Caco-2 (cell line): ENCODE data around the gene CKLF. TPM values are rescaled to one million over a fixed set of nuclear protein-coding genes. Genes with fewer than 3 reads are reported as not detected.

ENCODE experiments used
- BruUV-seq: library from RNA; stranded (reverse); fragments of 400-500 nt; replicated peaks from 2 replicates; lab custom pipeline; 2021; lab: Mats Ljungman, UMichigan
- CTCF ChIA-PET: fragments of 300-600 bp; sonication (Branson Sonifier 250); formaldehyde crosslinking; loops from one replicate; lab custom pipeline; 2022; ENCODE audit warnings: antibody characterized with exemption; lab: Charles Lee
- POLR2A ChIA-PET: fragments of 300-600 bp; sonication (Branson Sonifier 250); formaldehyde crosslinking; loops from one replicate; lab custom pipeline; 2022; ENCODE audit warnings: antibody characterized with exemption; lab: Charles Lee
- DNase-seq, 2 experiments: peaks; one replicate each; pipeline versions ENCODE4 v3.0.0 to v3.0.0-alpha.2; 2020 to 2022
- H3K27me3 ChIP-seq: replicated peaks from 2 replicates; pipeline ENCODE4 v1.6.0; 2011; ENCODE audit warnings: low read length; ENCODE audit not compliant: control insufficient read depth, insufficient read depth
- H3K36me3 ChIP-seq: 2 replicates; pipeline ENCODE4 v1.5.1; 2011; ENCODE audit warnings: low read length; ENCODE audit not compliant: control insufficient read depth, insufficient read depth
- H3K4me1 ChIP-seq: fragments of 250-450 bp; sonication (Bioruptor Pico); 2 replicates; pipeline ENCODE4 v1.5.1; 2020; ENCODE audit warnings: mild to moderate bottlenecking
- H3K4me3 ChIP-seq: 2 replicates; pipeline ENCODE4 v1.5.1; 2011; ENCODE audit warnings: low read depth, mild to moderate bottlenecking, control low read depth, low read length
- H3K9me3 ChIP-seq: fragments of 250-450 bp; sonication (Bioruptor Pico); 2 replicates; pipeline ENCODE4 v1.5.1; 2020; ENCODE audit warnings: mild to moderate bottlenecking, moderate library complexity
- H3K27ac Mint-ChIP-seq: one replicate; pipeline ENCODE4 v1.8.0; 2022; ENCODE audit warnings: mixed read lengths; ENCODE audit not compliant: unreplicated experiment
- H3K27me3 Mint-ChIP-seq: one replicate; pipeline ENCODE4 v1.8.0; 2022; ENCODE audit warnings: mixed read lengths; ENCODE audit not compliant: insufficient read depth, unreplicated experiment
- H3K36me3 Mint-ChIP-seq: one replicate; pipeline ENCODE4 v1.8.0; 2022; ENCODE audit warnings: mild to moderate bottlenecking, mixed read lengths; ENCODE audit not compliant: insufficient read depth, unreplicated experiment
- H3K4me1 Mint-ChIP-seq: one replicate; pipeline ENCODE4 v1.8.0; 2022; ENCODE audit warnings: low read depth, mixed read lengths; ENCODE audit not compliant: unreplicated experiment
- H3K4me3 Mint-ChIP-seq: one replicate; pipeline ENCODE4 v1.8.0; 2022; ENCODE audit warnings: mild to moderate bottlenecking, moderate library complexity, mixed read lengths; ENCODE audit not compliant: unreplicated experiment
- H3K9me3 Mint-ChIP-seq: one replicate; pipeline ENCODE4 v1.8.0; 2022; ENCODE audit warnings: mixed read lengths; ENCODE audit not compliant: unreplicated experiment
- CTCF ChIP-seq, 2 experiments: fragments of 200-600 bp in 1 of 2; IDR thresholded peaks; 1 replicate in 1 of 2; 2 replicates in 1 of 2; pipeline versions ENCODE4 v1.5.1 to v1.8.0; 2011 to 2022; ENCODE audit warnings: antibody characterized with exemption in 1 of 2, control low read depth in 1 of 2, inconsistent platforms in 1 of 2, low read depth in 1 of 2, low read length in 1 of 2, mild to moderate bottlenecking in 1 of 2, moderate library complexity in 1 of 2; ENCODE audit not compliant: insufficient read depth in 1 of 2, severe bottlenecking in 1 of 2, unreplicated experiment in 1 of 2
- intact Hi-C: fragments of 100-400 bp; cut with micrococcal nuclease; formaldehyde crosslinking; loops from one replicate; pipeline ENCODE4 v1.10.0; 2022; ENCODE audit not compliant: unreplicated experiment
- total RNA-seq: library from RNA; stranded (reverse); gene quantifications from 2 replicates; pipeline ENCODE4 v1.2.3, GENCODE V29; 2022

The CKLF gene
- total RNA-seq, 1 experiment from 2014 or later, result 103 TPM

- no peak overlapping the region for H3K4me3 ChIP-seq
- H3K36me3 ChIP-seq, result no peaks in the 10 kb centered on the region
- H3K9me3 ChIP-seq, result no peaks in the 10 kb centered on the region
- TF ChIP-seq CTCF (IDR thresholded peaks at IDR 0.05; ENCODE audit: insufficient read depth in 1 of 2, low read depth in 1 of 2, low read length in 1 of 2, severe bottlenecking in 1 of 2, unreplicated experiment in 1 of 2), result peak; percentile 33 to 76
- ChIA-PET CTCF (interaction anchor here (0.6 to 3.0 kb wide), 4 partner anchors 15 to 182 kb away, joined by 3 to 14 read pairs (median 4); no protein-coding TSS in a partner anchor), POLR2A (interaction anchor here (0.6 kb wide), 1 partner anchor 10 kb away, joined by 3 read pairs; no protein-coding TSS in a partner anchor)
- H3K4me1 Mint-ChIP-seq, result no peaks in the 10 kb centered on the region
- no TSS peak for BruUV-seq
- intact Hi-C loops, result loop anchor here (5.0 kb wide), 1 partner anchor 182 kb away; no protein-coding TSS in a partner anchor
- no peak overlapping the region for H3K4me3 Mint-ChIP-seq
- no peaks in the 10 kb centered on the region for H3K36me3 Mint-ChIP-seq
- no peaks in the 10 kb centered on the region for H3K4me1 ChIP-seq
- no peaks in the 10 kb centered on the region for H3K27me3 ChIP-seq
- no peaks in the 10 kb centered on the region for H3K27me3 Mint-ChIP-seq
- no peaks in the 10 kb centered on the region for H3K9me3 Mint-ChIP-seq
- peak in 1 of 2 experiments; percentile 48 for DNase-seq
- no peak overlapping the region for H3K27ac Mint-ChIP-seq
Observed at GRCh38 chr16:66588981-66589713, 36.8 kb downstream of the CKLF start.

- no peak for DNase-seq
- POLR2A ChIA-PET, result interaction anchor here (0.6 kb wide), 1 partner anchor 1961 kb away, joined by 5 read pairs; no protein-coding TSS in a partner anchor
- no peaks in the 10 kb centered on the region for H3K27me3 Mint-ChIP-seq
- no peaks in the 10 kb centered on the region for H3K27me3 ChIP-seq
- no peak overlapping the region for H3K27ac Mint-ChIP-seq
- TF ChIP-seq CTCF (IDR thresholded peaks at IDR 0.05; ENCODE audit: insufficient read depth in 1 of 2, low read depth in 1 of 2, low read length in 1 of 2, severe bottlenecking in 1 of 2, unreplicated experiment in 1 of 2), result no peak
- no peaks in the 10 kb centered on the region for H3K36me3 ChIP-seq
- CTCF ChIA-PET, result interaction anchor here (0.6 to 3.0 kb wide), 3 partner anchors 18 to 183 kb away, joined by 4 to 14 read pairs (median 6); no protein-coding TSS in a partner anchor
- no peaks in the 10 kb centered on the region for H3K36me3 Mint-ChIP-seq
- no peaks in the 10 kb centered on the region for H3K4me1 Mint-ChIP-seq
- no peak overlapping the region for H3K4me3 Mint-ChIP-seq
- no peaks in the 10 kb centered on the region for H3K4me1 ChIP-seq
- intact Hi-C loops, result no loop called here
- no TSS peak for BruUV-seq
- no peaks in the 10 kb centered on the region for H3K9me3 Mint-ChIP-seq
- no peaks in the 10 kb centered on the region for H3K9me3 ChIP-seq
- H3K4me3 ChIP-seq, result no peak overlapping the region
Observed at GRCh38 chr16:66590322-66590721, 37.9 kb downstream of the CKLF start.

- Histone ChIP-seq H3K4me1 (no peaks in the 10 kb centered on the region), H3K27me3 (no peaks in the 10 kb centered on the region), H3K4me3 (no peak overlapping the region), H3K9me3 (no peaks in the 10 kb centered on the region), H3K36me3 (no peaks in the 10 kb centered on the region)
- POLR2A ChIA-PET, result no interaction called here
- Mint-ChIP-seq H3K27ac (no peak overlapping the region), H3K9me3 (no peaks in the 10 kb centered on the region), H3K36me3 (no peaks in the 10 kb centered on the region), H3K4me3 (no peak overlapping the region), H3K4me1 (no peaks in the 10 kb centered on the region), H3K27me3 (no peaks in the 10 kb centered on the region)
- DNase-seq, result no peak
- no TSS peak for BruUV-seq
- intact Hi-C loops, result no loop called here
- no peak for TF ChIP-seq CTCF (IDR thresholded peaks at IDR 0.05; ENCODE audit: insufficient read depth in 1 of 2, low read depth in 1 of 2, low read length in 1 of 2, severe bottlenecking in 1 of 2, unreplicated experiment in 1 of 2)
- CTCF ChIA-PET, result interaction anchor here (3.0 kb wide), 1 partner anchor 184 kb away, joined by 14 read pairs; no protein-coding TSS in a partner anchor
Observed at GRCh38 chr16:66591018-66591417, 38.6 kb downstream of the CKLF start.
